K562 (cell line): ENCODE measurements around the gene TCAP.

Experiments
- ARNT ChIP-seq, 2 experiments: fragments of 450-650 bp; IDR thresholded peaks; 2 replicates each; pipeline ENCODE4 v1.6.1; 2016; ENCODE audit warnings: mild to moderate bottlenecking in 1 of 2
- EP300 ChIP-seq: IDR thresholded peaks from 2 replicates; pipeline ENCODE4 v1.6.1; 2012; ENCODE audit warnings: low read length, improper control_type of control experiment
- SMAD2 ChIP-seq: fragments of 150-350 bp; IDR thresholded peaks from 2 replicates; pipeline ENCODE4 v1.6.1; 2014; ENCODE audit warnings: low read depth, mild to moderate bottlenecking, low read length
- SPI1 ChIP-seq: IDR thresholded peaks from 2 replicates; pipeline ENCODE4 v1.6.1; 2011; ENCODE audit warnings: low read depth, low read length, control low read depth, borderline replicate concordance
- ZNF239 ChIP-seq: fragments of 250-450 bp; sonication (Bioruptor Pico); IDR thresholded peaks from 2 replicates; pipeline ENCODE4 v1.4.0; 2020; ENCODE audit warnings: mild to moderate bottlenecking
- ZNF316 ChIP-seq: fragments of 450-650 bp; IDR thresholded peaks from 2 replicates; pipeline ENCODE4 v1.6.1; 2016
- TF ChIP-seq, protein P1 (sequence below): fragments of 450-650 bp; formaldehyde crosslinking; IDR thresholded peaks from 2 replicates; pipeline ENCODE4 v1.4.0; 2022; ENCODE audit warnings: missing genetic modification characterization
- TF ChIP-seq, protein P2 (sequence below): fragments of 150-350 bp; IDR thresholded peaks from 2 replicates; pipeline ENCODE4 v1.6.1; 2014; ENCODE audit warnings: low read depth, mild to moderate bottlenecking, low read length, borderline replicate concordance
- TF ChIP-seq, protein P3 (sequence below), 3 experiments: IDR thresholded peaks in 2 of 3; conservative IDR thresholded peaks in 1 of 3; 2 replicates each; pipeline ENCODE4 v1.5.1; 2011 to 2012; ENCODE audit warnings: low read length in 3 of 3, mild to moderate bottlenecking in 3 of 3, control low read depth in 2 of 3, improper control_type of control experiment in 1 of 3, inconsistent platforms in 1 of 3, low read depth in 1 of 3, mixed read lengths in 1 of 3, moderate library complexity in 1 of 3; ENCODE audit not compliant: insufficient read depth in 2 of 3

DNA sequence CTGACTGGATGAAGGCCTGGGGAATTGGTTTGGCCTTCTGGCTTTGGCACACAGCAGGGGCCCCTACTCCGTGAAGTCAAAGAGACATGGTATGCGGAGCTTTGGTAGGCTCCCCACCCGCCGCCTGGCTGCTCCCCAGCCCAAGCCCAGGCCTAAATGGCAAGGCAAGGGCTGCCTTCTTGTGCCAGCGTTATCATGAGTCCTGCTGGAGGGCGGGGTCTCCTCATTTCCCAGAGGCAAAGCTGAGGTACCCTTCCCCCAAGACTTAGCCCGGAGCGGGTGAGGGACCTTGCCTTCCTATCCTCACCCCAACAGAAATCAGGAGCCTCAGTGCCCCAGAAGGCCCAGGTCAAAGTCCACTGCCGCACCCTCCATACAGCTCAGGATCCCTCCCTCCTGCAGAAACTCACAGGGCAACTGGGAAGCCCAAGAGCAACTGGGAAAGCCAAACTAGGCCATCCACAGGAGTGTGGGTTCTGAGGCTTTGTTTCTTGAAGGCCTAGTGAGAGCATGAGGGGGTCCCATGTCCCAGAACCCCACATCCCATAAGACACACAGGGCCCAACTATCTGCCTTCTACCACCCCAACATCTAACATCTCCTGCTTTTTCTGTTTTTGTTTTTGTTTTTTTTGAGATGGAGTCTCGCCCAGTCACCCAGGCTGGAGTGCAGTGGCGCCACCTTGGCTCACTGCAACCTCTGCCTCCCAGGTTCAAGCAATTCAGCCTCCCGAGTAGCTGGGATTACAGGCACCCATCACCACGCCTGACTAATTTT is 13.4 kb downstream of the TCAP start:
- TF ChIP-seq SPI1 = no peak
- TF ChIP-seq, protein P1, sequence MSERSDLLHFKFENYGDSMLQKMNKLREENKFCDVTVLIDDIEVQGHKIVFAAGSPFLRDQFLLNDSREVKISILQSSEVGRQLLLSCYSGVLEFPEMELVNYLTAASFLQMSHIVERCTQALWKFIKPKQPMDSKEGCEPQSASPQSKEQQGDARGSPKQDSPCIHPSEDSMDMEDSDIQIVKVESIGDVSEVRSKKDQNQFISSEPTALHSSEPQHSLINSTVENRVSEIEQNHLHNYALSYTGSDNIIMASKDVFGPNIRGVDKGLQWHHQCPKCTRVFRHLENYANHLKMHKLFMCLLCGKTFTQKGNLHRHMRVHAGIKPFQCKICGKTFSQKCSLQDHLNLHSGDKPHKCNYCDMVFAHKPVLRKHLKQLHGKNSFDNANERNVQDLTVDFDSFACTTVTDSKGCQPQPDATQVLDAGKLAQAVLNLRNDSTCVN (CRISPR knock-in tag) = no peak
- TF ChIP-seq ZNF316 = no peak
- no peak for TF ChIP-seq ZNF239 (CRISPR knock-in tag)
- TF ChIP-seq, protein P2, sequence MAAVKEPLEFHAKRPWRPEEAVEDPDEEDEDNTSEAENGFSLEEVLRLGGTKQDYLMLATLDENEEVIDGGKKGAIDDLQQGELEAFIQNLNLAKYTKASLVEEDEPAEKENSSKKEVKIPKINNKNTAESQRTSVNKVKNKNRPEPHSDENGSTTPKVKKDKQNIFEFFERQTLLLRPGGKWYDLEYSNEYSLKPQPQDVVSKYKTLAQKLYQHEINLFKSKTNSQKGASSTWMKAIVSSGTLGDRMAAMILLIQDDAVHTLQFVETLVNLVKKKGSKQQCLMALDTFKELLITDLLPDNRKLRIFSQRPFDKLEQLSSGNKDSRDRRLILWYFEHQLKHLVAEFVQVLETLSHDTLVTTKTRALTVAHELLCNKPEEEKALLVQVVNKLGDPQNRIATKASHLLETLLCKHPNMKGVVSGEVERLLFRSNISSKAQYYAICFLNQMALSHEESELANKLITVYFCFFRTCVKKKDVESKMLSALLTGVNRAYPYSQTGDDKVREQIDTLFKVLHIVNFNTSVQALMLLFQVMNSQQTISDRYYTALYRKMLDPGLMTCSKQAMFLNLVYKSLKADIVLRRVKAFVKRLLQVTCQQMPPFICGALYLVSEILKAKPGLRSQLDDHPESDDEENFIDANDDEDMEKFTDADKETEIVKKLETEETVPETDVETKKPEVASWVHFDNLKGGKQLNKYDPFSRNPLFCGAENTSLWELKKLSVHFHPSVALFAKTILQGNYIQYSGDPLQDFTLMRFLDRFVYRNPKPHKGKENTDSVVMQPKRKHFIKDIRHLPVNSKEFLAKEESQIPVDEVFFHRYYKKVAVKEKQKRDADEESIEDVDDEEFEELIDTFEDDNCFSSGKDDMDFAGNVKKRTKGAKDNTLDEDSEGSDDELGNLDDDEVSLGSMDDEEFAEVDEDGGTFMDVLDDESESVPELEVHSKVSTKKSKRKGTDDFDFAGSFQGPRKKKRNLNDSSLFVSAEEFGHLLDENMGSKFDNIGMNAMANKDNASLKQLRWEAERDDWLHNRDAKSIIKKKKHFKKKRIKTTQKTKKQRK = no peak
- TF ChIP-seq ARNT (IDR thresholded peaks at IDR 0.05) = no peak
- TF ChIP-seq, protein P3, sequence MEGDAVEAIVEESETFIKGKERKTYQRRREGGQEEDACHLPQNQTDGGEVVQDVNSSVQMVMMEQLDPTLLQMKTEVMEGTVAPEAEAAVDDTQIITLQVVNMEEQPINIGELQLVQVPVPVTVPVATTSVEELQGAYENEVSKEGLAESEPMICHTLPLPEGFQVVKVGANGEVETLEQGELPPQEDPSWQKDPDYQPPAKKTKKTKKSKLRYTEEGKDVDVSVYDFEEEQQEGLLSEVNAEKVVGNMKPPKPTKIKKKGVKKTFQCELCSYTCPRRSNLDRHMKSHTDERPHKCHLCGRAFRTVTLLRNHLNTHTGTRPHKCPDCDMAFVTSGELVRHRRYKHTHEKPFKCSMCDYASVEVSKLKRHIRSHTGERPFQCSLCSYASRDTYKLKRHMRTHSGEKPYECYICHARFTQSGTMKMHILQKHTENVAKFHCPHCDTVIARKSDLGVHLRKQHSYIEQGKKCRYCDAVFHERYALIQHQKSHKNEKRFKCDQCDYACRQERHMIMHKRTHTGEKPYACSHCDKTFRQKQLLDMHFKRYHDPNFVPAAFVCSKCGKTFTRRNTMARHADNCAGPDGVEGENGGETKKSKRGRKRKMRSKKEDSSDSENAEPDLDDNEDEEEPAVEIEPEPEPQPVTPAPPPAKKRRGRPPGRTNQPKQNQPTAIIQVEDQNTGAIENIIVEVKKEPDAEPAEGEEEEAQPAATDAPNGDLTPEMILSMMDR (IDR thresholded peaks at IDR 0.05 in 2 of 3, conservative IDR thresholded peaks at IDR 0.05 in 1 of 3; ENCODE audit: insufficient read depth in 2 of 3, low read depth in 1 of 3, low read length in 3 of 3) = no peak
- TF ChIP-seq SMAD2 = no peak
- TF ChIP-seq EP300 = no peak
